ENCODE results near the gene USP6NL.

The USP6NL gene

DNA sequence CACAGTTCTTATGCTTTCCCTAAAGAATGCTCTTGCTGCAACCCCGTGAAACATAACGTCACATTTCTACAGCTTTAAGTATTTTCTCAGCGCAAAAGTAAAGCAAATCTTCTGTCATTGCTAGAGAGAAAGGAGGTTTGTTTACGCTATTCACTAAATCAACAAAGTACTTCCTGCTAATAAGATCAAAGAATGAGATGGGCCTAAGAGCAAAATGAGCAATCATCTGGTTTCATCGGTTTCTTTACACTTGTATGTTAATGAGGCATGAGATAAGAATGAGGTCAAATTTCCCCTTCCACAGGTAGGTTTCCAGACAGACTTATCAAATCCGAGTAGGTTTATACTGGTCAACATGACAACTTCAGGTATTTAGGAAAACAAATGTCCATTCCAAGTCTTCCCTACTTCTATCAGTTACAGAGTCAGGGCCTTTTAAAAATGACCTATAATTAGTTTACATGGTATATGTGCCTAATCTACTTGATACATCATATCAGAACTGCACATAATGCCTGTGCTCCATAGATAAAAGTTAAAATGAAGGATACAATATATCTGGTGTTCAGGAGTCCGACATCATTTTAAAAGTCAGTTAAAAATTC lies 8.4 kb downstream of the USP6NL start:
- ChIA-PET POLR2A (no interaction called here), CTCF (interaction anchor here (1.6 kb wide), 1 partner anchor 88 kb away, joined by 4 read pairs; no protein-coding TSS in a partner anchor)
- TF ChIP-seq, protein P1, sequence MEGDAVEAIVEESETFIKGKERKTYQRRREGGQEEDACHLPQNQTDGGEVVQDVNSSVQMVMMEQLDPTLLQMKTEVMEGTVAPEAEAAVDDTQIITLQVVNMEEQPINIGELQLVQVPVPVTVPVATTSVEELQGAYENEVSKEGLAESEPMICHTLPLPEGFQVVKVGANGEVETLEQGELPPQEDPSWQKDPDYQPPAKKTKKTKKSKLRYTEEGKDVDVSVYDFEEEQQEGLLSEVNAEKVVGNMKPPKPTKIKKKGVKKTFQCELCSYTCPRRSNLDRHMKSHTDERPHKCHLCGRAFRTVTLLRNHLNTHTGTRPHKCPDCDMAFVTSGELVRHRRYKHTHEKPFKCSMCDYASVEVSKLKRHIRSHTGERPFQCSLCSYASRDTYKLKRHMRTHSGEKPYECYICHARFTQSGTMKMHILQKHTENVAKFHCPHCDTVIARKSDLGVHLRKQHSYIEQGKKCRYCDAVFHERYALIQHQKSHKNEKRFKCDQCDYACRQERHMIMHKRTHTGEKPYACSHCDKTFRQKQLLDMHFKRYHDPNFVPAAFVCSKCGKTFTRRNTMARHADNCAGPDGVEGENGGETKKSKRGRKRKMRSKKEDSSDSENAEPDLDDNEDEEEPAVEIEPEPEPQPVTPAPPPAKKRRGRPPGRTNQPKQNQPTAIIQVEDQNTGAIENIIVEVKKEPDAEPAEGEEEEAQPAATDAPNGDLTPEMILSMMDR (IDR thresholded peaks at IDR 0.05; ENCODE audit: control extremely low read depth, extremely low read depth, low read depth, missing control alignments), result no peak
- no peak for DNase-seq (ENCODE audit: extremely low spot score)

GRCh38 chr10:11602358-11602757 lies 9.1 kb downstream of the USP6NL start:
- POLR2A ChIA-PET, result no interaction called here
- TF ChIP-seq, protein P1 (IDR thresholded peaks at IDR 0.05; ENCODE audit: control extremely low read depth, extremely low read depth, low read depth, missing control alignments), result no peak

GRCh38 chr10:11601670-11602069 lies 9.8 kb downstream of the USP6NL start:
- TF ChIP-seq, protein P1 (IDR thresholded peaks at IDR 0.05; ENCODE audit: control extremely low read depth, extremely low read depth, low read depth, missing control alignments), result no peak
- DNase-seq (ENCODE audit: extremely low spot score), result no peak
- CTCF ChIA-PET, result interaction anchor here (0.7 to 1.6 kb wide), 2 partner anchors 14 to 87 kb away, joined by 3 to 4 read pairs; no protein-coding TSS in a partner anchor
- POLR2A ChIA-PET, result no interaction called here

More at GRCh38 chr10:11602358-11602757, 9.1 kb downstream of the USP6NL start:
- CTCF ChIA-PET, result interaction anchor here (1.6 kb wide), 1 partner anchor 87 kb away, joined by 4 read pairs; no protein-coding TSS in a partner anchor
- no peak for DNase-seq (ENCODE audit: extremely low spot score)

DNA sequence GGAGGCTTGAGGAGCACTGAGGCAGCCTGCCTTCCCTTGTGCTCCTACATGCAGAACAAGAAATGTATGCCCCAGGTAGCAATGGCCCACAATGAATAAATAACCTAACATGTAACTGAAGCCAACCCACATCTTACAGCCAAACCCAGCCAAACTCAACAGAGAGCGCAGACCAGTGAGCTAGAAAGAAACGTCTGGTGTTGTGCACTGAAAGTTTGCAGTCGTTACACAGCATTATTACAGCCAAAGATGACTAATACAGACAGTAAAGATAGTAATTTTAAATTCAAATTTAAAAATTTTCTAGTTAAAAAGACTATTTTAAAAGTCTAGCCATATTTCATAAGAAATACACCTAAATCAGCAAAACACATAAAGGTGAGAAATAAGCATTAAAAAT lies 11.2 kb downstream of the USP6NL start:
- CTCF ChIA-PET, result no interaction called here
- POLR2A ChIA-PET, result no interaction called here
- TF ChIP-seq, protein P1 (IDR thresholded peaks at IDR 0.05; ENCODE audit: control extremely low read depth, extremely low read depth, low read depth, missing control alignments), result no peak

GRCh38 chr10:11598712-11599397 lies 12.6 kb downstream of the USP6NL start:
- TF ChIP-seq, protein P1 (IDR thresholded peaks at IDR 0.05; ENCODE audit: control extremely low read depth, extremely low read depth, low read depth, missing control alignments), result no peak
- no peak for DNase-seq (ENCODE audit: extremely low spot score)
- CTCF ChIA-PET, result no interaction called here
- POLR2A ChIA-PET, result interaction anchor here (0.6 kb wide), 1 partner anchor 63 kb away, joined by 3 read pairs; no protein-coding TSS in a partner anchor

More for the DNA sequence above, 11.2 kb downstream of the USP6NL start:
- no peak for DNase-seq (ENCODE audit: extremely low spot score)

- POLR2A ChIA-PET, result no interaction called here
- TF ChIP-seq, protein P1 (IDR thresholded peaks at IDR 0.05; ENCODE audit: control extremely low read depth, extremely low read depth, low read depth, missing control alignments), result no peak
- no peak for DNase-seq (ENCODE audit: extremely low spot score)
- CTCF ChIA-PET, result no interaction called here
These were observed 14.0 kb downstream of the USP6NL start for GRCh38 chr10:11597470-11597869.

Measured in GM10248 (cell line).